GM12878 (cell line): ENCODE data around the gene ATP6V1G3. TPM values are rescaled to one million over a fixed set of nuclear protein-coding genes. Genes with fewer than 3 reads are reported as not detected.

Source experiments
- ATAC-seq: fragments of 200-7000 bp; cut with Tn5 transposase; 3 replicates; pipeline ENCODE4 v1.9.1; 2020; ENCODE audit warnings: mild to moderate bottlenecking, moderate library complexity
- BruUV-seq: library from RNA; stranded (reverse); fragments of 400-500 nt; replicated peaks from 2 replicates; lab custom pipeline; 2021; lab: Mats Ljungman, UMichigan
- CTCF ChIA-PET: fragments of 300-600 bp; sonication (Branson Sonifier 250); formaldehyde crosslinking; extraction: SDS; loops from one replicate; lab custom pipeline; 2021; ENCODE audit warnings: inconsistent platforms; lab: Yijun Ruan, JAX
- POLR2A ChIA-PET: fragments of 350-600 bp; formaldehyde crosslinking; extraction: SDS; loops from one replicate; lab custom pipeline; 2021; ENCODE audit warnings: inconsistent platforms; lab: Charles Lee
- RAD21 ChIA-PET: fragments of 300-600 bp; sonication (Branson Sonifier 250); formaldehyde crosslinking; loops from one replicate; lab custom pipeline; 2023; ENCODE audit warnings: antibody characterized with exemption; ENCODE audit not compliant: unreplicated experiment; lab: Charles Lee
- SMC1A ChIA-PET: fragments of 300-600 bp; sonication (Branson Sonifier 250); formaldehyde crosslinking; loops from one replicate; lab custom pipeline; 2023; ENCODE audit not compliant: unreplicated experiment, uncharacterized antibody; lab: Charles Lee
- DNase-seq: peaks from one replicate; pipeline ENCODE4 v3.0.0-alpha.2; 2011; ENCODE audit warnings: low read depth, low spot score
- FAIRE-seq: peaks from 3 replicates; lab custom pipeline; 2011; peaks lifted over from hg19 to GRCh38; lab: Jason Lieb, UNC
- H2AFZ ChIP-seq: 2 replicates; pipeline ENCODE4 v1.6.0; 2011; ENCODE audit warnings: low read depth, low read length, control low read depth; ENCODE audit not compliant: control insufficient read depth
- H3K27ac ChIP-seq: 2 replicates; pipeline ENCODE4 v1.5.1; 2011; ENCODE audit warnings: control low read depth; ENCODE audit not compliant: control insufficient read depth, insufficient read depth
- H3K27me3 ChIP-seq, 2 experiments: replicated peaks in 1 of 2; 2 replicates each; pipeline versions ENCODE4 v1.6.0 to v1.6.1; 2011; ENCODE audit warnings: low read length in 1 of 2; ENCODE audit not compliant: control insufficient read depth in 2 of 2, insufficient read depth in 2 of 2
- H3K36me3 ChIP-seq, 2 experiments: 2 replicates each; pipeline ENCODE4 v1.5.1; 2011; ENCODE audit warnings: low read length in 1 of 2; ENCODE audit not compliant: control insufficient read depth in 2 of 2, insufficient read depth in 2 of 2
- H3K4me1 ChIP-seq: 2 replicates; pipeline ENCODE4 v1.6.1; 2011; ENCODE audit warnings: mild to moderate bottlenecking, low read length, moderate library complexity, mixed read lengths; ENCODE audit not compliant: control insufficient read depth, insufficient read depth
- H3K4me2 ChIP-seq: 2 replicates; pipeline ENCODE4 v1.6.0; 2011; ENCODE audit warnings: control low read depth; ENCODE audit not compliant: control insufficient read depth, insufficient read depth
- H3K4me3 ChIP-seq: fragments of 200-600 bp; sonication (generic); 2 replicates; pipeline ENCODE4 v1.5.1; 2016
- H3K79me2 ChIP-seq: 2 replicates; pipeline ENCODE4 v1.6.0; 2011; ENCODE audit warnings: low read length; ENCODE audit not compliant: control insufficient read depth, insufficient read depth
- H3K9ac ChIP-seq: 2 replicates; pipeline ENCODE4 v1.8.0; 2011; ENCODE audit warnings: low read length, control low read depth, mixed read lengths; ENCODE audit not compliant: control insufficient read depth, insufficient read depth
- H3K9me3 ChIP-seq: replicated peaks from 3 replicates; pipeline ENCODE4 v1.5.1; 2011; ENCODE audit warnings: mild to moderate bottlenecking, low read length; ENCODE audit not compliant: control insufficient read depth, insufficient read depth
- H4K20me1 ChIP-seq: 2 replicates; pipeline ENCODE4 v1.6.0; 2011; ENCODE audit not compliant: control insufficient read depth, insufficient read depth
- BACH1 ChIP-seq: fragments of 450-650 bp; IDR thresholded peaks from 2 replicates; pipeline ENCODE4 v1.6.1; 2017; ENCODE audit warnings: mild to moderate bottlenecking, borderline replicate concordance
- CEBPB ChIP-seq, 2 experiments: fragments of 150-350 bp in 1 of 2; IDR thresholded peaks; 2 replicates each; pipeline ENCODE4 v1.6.1; 2012 to 2014; ENCODE audit warnings: low read depth in 2 of 2, low read length in 2 of 2, borderline replicate concordance in 1 of 2, inconsistent platforms in 1 of 2
- CREM ChIP-seq: IDR thresholded peaks from 2 replicates; pipeline ENCODE4 v1.6.1; 2014; ENCODE audit warnings: antibody characterized with exemption, low read depth
- DPF2 ChIP-seq: fragments of 450-650 bp; IDR thresholded peaks from 2 replicates; pipeline ENCODE4 v1.6.1; 2017; ENCODE audit warnings: mild to moderate bottlenecking
- EP300 ChIP-seq, 2 experiments: fragments of 150-350 bp in 1 of 2; IDR thresholded peaks; 2 replicates each; pipeline ENCODE4 v1.6.1; 2011 to 2012; ENCODE audit warnings: low read depth in 2 of 2, low read length in 2 of 2, borderline replicate concordance in 1 of 2, improper control_type of control experiment in 1 of 2, inconsistent platforms in 1 of 2; ENCODE audit not compliant: control insufficient read depth in 1 of 2
- NFIC ChIP-seq: IDR thresholded peaks from 2 replicates; pipeline ENCODE4 v1.6.1; 2012; ENCODE audit warnings: low read depth, mild to moderate bottlenecking, inconsistent platforms, low read length, moderate library complexity
- RBBP5 ChIP-seq: fragments of 200-600 bp; sonication (generic); conservative IDR thresholded peaks from 2 replicates; pipeline ENCODE4 v1.6.1; 2016
- RUNX3 ChIP-seq: IDR thresholded peaks from 2 replicates; pipeline ENCODE4 v1.6.1; 2012; ENCODE audit warnings: low read length, inconsistent platforms
- SREBF2 ChIP-seq: IDR thresholded peaks from 2 replicates; pipeline ENCODE4 v1.6.1; 2012; ENCODE audit warnings: mild to moderate bottlenecking, low read length
- TAF1 ChIP-seq: IDR thresholded peaks from 2 replicates; pipeline ENCODE4 v1.6.1; 2011; ENCODE audit warnings: mild to moderate bottlenecking, low read depth, low read length, borderline replicate concordance
- TARDBP ChIP-seq: IDR thresholded peaks from 2 replicates; pipeline ENCODE4 v1.6.1; 2016; ENCODE audit warnings: borderline replicate concordance
- WRNIP1 ChIP-seq: IDR thresholded peaks from 2 replicates; pipeline ENCODE4 v1.6.1; 2011; ENCODE audit warnings: low read depth, low read length, improper control_type of control experiment, borderline replicate concordance
- whole genome bisulfite sequencing: methylation state at CpG from one replicate; pipeline ENCODE4 v1.1.6; 2016; ENCODE audit warnings: low lambda C conversion rate; ENCODE audit not compliant: insufficient replicate concordance, insufficient coverage; ENCODE audit errors: missing lambda C conversion rate; 5-methylcytosine and 5-hydroxymethylcytosine counted together
- in situ Hi-C: fragments of 300-500 bp; cut with MboI; formaldehyde crosslinking; loops from 9 replicates; pipeline ENCODE4 v1.14.3; 2018; ENCODE audit warnings: mixed read lengths
- intact Hi-C: fragments of 100-400 bp; cut with micrococcal nuclease; formaldehyde crosslinking; loops from one replicate; pipeline ENCODE4 v1.14.2; 2022; ENCODE audit not compliant: unreplicated experiment
- polyA plus RNA-seq, 11 experiments: library from polyadenylated mRNA; depleted of rRNA in 4 of 11; unstranded in 6 of 11; stranded (reverse) in 5 of 11; fragments of >200 nt; fragmentation: Nextera tagmentation in 4 of 11; fragmentation: Illumina TruSeq in 1 of 11; extraction: Ambion mirVana in 4 of 11; extraction: Trizol in 1 of 11; gene quantifications; 1 replicate in 1 of 11; 2 replicates in 10 of 11; pipeline versions ENCODE4 v1.2.1 to v1.2.3, GENCODE V29; 2011 to 2016; ENCODE audit warnings: inconsistent platforms in 2 of 11, missing spikeins in 2 of 11, low read depth in 1 of 11
- total RNA-seq, 4 experiments: library from RNA; depleted of rRNA in 3 of 4; stranded (reverse); fragments of >200 nt in 3 of 4; fragmentation: Illumina TruSeq in 1 of 4; extraction: Trizol in 1 of 4; gene quantifications; 2 replicates each; pipeline versions ENCODE4 v1.2.1 to v1.2.3, GENCODE V29; 2013 to 2021
- TF ChIP-seq, protein P1 (sequence below): IDR thresholded peaks from 2 replicates; pipeline ENCODE4 v1.6.1; 2012; ENCODE audit warnings: mild to moderate bottlenecking, low read depth, low read length
- TF ChIP-seq, protein P2 (sequence below): IDR thresholded peaks from 2 replicates; pipeline ENCODE4 v1.6.1; 2012; ENCODE audit warnings: low read length, inconsistent platforms
- TF ChIP-seq, protein P3 (sequence below): fragments of 450-650 bp; IDR thresholded peaks from 2 replicates; pipeline ENCODE4 v1.6.1; 2017; ENCODE audit warnings: mild to moderate bottlenecking, low read depth, inconsistent platforms; ENCODE audit not compliant: poor library complexity, severe bottlenecking

Gene ATP6V1G3
- total and polyA plus RNA-seq, 10 of the 15 experiments (the other 5 are each of a cell fraction or from before 2014, with no cell fraction given) = 0.22 TPM; not detected in 9

DNA sequence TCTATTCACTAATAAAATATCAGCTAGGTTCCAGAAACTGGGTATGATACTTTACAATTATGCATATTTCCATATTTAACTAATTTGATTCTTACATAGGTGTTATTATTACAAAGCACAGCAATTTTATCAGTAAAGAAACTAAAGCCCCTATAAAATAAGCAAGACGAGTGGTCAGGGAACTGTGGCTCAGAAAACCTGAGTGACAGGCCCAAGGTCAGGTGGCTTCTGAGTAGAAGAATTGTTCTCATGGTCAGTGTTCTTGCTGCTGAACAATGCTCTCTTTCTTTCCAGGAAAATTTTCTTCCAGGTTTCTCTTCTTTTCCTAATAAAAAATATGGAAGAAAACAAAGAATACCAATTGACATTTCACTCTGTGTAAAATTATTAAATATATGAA is 2.2 kb upstream of the ATP6V1G3 start (continued):
- TF ChIP-seq TAF1 (no peak), RBBP5 (no peak)

DNA sequence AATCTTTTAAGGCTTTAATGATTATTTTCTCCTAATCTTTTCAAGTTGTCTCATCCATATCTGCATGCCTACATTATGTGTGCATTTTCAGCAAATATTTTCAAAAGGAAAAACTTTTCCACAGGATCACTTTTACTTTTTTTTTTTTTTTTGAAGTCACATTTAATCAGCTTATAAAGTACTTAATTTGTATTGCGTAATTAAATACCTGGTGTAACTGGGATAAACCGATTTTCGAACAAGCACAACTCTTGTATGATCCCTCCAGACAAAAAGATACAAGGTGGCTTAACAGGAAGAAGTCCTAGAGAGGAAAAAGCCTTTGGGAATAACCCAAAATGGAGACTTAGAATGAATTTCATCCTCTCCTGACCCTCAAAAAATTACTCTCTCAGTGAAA is 1.3 kb upstream of the ATP6V1G3 start:
- Histone ChIP-seq H3K36me3 (no peaks in the 10 kb centered on the region), H3K79me2 (no peaks in the 10 kb centered on the region), H3K4me3 (no peak overlapping the region), H3K4me2 (no peak overlapping the region), H3K4me1 (peaks cover 9% of the 10 kb centered on the region), H3K9ac (no peak overlapping the region)
- ChIA-PET SMC1A (interaction anchor here (1.0 to 2.8 kb wide), 7 partner anchors 12 to 54 kb away, joined by 3 to 9 read pairs (median 4); no protein-coding TSS in a partner anchor), CTCF (no interaction called here)
- in situ Hi-C loops = no loop called here
- no TSS peak for BruUV-seq
- TF ChIP-seq SREBF2 (no peak), DPF2 (no peak), CREM (no peak), RUNX3 (no peak), TARDBP (no peak), CEBPB (IDR thresholded peaks at IDR 0.05; ENCODE audit: borderline replicate concordance in 1 of 2, low read depth in 2 of 2, low read length in 2 of 2) (no peak), NFIC (no peak), EP300 (IDR thresholded peaks at IDR 0.05; ENCODE audit: borderline replicate concordance in 1 of 2, control insufficient read depth in 1 of 2, low read depth in 2 of 2, low read length in 2 of 2) (no peak), WRNIP1 (no peak), BACH1 (no peak)
- TF ChIP-seq, protein P1, sequence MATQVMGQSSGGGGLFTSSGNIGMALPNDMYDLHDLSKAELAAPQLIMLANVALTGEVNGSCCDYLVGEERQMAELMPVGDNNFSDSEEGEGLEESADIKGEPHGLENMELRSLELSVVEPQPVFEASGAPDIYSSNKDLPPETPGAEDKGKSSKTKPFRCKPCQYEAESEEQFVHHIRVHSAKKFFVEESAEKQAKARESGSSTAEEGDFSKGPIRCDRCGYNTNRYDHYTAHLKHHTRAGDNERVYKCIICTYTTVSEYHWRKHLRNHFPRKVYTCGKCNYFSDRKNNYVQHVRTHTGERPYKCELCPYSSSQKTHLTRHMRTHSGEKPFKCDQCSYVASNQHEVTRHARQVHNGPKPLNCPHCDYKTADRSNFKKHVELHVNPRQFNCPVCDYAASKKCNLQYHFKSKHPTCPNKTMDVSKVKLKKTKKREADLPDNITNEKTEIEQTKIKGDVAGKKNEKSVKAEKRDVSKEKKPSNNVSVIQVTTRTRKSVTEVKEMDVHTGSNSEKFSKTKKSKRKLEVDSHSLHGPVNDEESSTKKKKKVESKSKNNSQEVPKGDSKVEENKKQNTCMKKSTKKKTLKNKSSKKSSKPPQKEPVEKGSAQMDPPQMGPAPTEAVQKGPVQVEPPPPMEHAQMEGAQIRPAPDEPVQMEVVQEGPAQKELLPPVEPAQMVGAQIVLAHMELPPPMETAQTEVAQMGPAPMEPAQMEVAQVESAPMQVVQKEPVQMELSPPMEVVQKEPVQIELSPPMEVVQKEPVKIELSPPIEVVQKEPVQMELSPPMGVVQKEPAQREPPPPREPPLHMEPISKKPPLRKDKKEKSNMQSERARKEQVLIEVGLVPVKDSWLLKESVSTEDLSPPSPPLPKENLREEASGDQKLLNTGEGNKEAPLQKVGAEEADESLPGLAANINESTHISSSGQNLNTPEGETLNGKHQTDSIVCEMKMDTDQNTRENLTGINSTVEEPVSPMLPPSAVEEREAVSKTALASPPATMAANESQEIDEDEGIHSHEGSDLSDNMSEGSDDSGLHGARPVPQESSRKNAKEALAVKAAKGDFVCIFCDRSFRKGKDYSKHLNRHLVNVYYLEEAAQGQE = no peak
- TF ChIP-seq, protein P2, sequence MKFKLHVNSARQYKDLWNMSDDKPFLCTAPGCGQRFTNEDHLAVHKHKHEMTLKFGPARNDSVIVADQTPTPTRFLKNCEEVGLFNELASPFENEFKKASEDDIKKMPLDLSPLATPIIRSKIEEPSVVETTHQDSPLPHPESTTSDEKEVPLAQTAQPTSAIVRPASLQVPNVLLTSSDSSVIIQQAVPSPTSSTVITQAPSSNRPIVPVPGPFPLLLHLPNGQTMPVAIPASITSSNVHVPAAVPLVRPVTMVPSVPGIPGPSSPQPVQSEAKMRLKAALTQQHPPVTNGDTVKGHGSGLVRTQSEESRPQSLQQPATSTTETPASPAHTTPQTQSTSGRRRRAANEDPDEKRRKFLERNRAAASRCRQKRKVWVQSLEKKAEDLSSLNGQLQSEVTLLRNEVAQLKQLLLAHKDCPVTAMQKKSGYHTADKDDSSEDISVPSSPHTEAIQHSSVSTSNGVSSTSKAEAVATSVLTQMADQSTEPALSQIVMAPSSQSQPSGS = no peak
- TF ChIP-seq, protein P3, sequence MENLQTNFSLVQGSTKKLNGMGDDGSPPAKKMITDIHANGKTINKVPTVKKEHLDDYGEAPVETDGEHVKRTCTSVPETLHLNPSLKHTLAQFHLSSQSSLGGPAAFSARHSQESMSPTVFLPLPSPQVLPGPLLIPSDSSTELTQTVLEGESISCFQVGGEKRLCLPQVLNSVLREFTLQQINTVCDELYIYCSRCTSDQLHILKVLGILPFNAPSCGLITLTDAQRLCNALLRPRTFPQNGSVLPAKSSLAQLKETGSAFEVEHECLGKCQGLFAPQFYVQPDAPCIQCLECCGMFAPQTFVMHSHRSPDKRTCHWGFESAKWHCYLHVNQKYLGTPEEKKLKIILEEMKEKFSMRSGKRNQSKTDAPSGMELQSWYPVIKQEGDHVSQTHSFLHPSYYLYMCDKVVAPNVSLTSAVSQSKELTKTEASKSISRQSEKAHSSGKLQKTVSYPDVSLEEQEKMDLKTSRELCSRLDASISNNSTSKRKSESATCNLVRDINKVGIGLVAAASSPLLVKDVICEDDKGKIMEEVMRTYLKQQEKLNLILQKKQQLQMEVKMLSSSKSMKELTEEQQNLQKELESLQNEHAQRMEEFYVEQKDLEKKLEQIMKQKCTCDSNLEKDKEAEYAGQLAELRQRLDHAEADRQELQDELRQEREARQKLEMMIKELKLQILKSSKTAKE = no peak
- TF ChIP-seq, all 136 proteins: peak for 0
- Histone ChIP-seq H3K27ac (no peak overlapping the region), H3K9me3 (no peaks in the 10 kb centered on the region; the same call in 2 of the 3 replicates), H4K20me1 (no peaks in the 10 kb centered on the region), H3K27me3 (no peaks in the 10 kb centered on the region), H2AFZ (no peak overlapping the region)
- 94% methylated on average over 3 of the region's 3 CpGs for WGBS
- ChIA-PET POLR2A (interaction anchor here (0.6 kb wide), 1 partner anchor 30 kb away, joined by 3 read pairs; no protein-coding TSS in a partner anchor), RAD21 (interaction anchor here (1.3 to 2.8 kb wide), 2 partner anchors 19 to 79 kb away, joined by 5 to 8 read pairs; no protein-coding TSS in a partner anchor)
- intact Hi-C loops = no loop called here
- ATAC-seq (no peak), FAIRE-seq (no peak), DNase-seq (no peak)
